Ascending aorta (tissue), 2 donors: ENCODE data around the gene FOXP1. TPM values are rescaled to one million over a fixed set of nuclear protein-coding genes. Genes with fewer than 3 reads are reported as not detected.

Experiments used
- DNase-seq, 2 donors: peaks; one replicate each; pipeline ENCODE4 v3.0.0-alpha.2; 2019; ENCODE audit warnings: low spot score in 2 of 2
- H3K27ac ChIP-seq, 2 donors: fragments of 200-600 bp; sonication (generic); one replicate each; pipeline ENCODE4 v1.5.1; 2016 to 2017; ENCODE audit warnings: mild to moderate bottlenecking in 1 of 2
- H3K27me3 ChIP-seq: fragments of 200-600 bp; sonication (generic); one replicate; pipeline ENCODE4 v1.5.1; 2017
- H3K36me3 ChIP-seq, 2 donors: fragments of 200-600 bp; sonication (generic); one replicate each; pipeline ENCODE4 v1.5.1; 2016
- H3K4me1 ChIP-seq, 2 donors: fragments of 200-600 bp; sonication (generic); one replicate each; pipeline ENCODE4 v1.5.1; 2016 to 2017; ENCODE audit warnings: mild to moderate bottlenecking in 1 of 2
- H3K4me3 ChIP-seq, 2 donors: fragments of 200-600 bp; sonication (generic); one replicate each; pipeline ENCODE4 v1.5.1; 2016 to 2017; ENCODE audit warnings: mild to moderate bottlenecking in 1 of 2
- H3K9me3 ChIP-seq, 2 donors: fragments of 200-600 bp; sonication (generic); one replicate each; pipeline ENCODE4 v1.5.1; 2016
- intact Hi-C: fragments of 100-400 bp; cut with DNase I; formaldehyde crosslinking; loops from one replicate; pipeline ENCODE4 v1.15.1; 2023
- total RNA-seq: library from RNA; depleted of rRNA; stranded (reverse); fragments of >200 nt; gene quantifications from one replicate; pipeline ENCODE4 v1.1.0, GENCODE V29; 2016
- TF ChIP-seq, protein P1 (sequence below), 3 experiments: fragments of 200-600 bp in 2 of 3; fragments of 450-650 bp in 1 of 3; sonication (generic) in 2 of 3; IDR thresholded peaks; one replicate each; pipeline ENCODE4 v1.5.1; 2016 to 2019; ENCODE audit warnings: antibody characterized with exemption in 3 of 3, mild to moderate bottlenecking in 1 of 3, moderate library complexity in 1 of 3

The FOXP1 gene
- total RNA-seq, 1 donor from 2014 or later, result 171 TPM

DNA sequence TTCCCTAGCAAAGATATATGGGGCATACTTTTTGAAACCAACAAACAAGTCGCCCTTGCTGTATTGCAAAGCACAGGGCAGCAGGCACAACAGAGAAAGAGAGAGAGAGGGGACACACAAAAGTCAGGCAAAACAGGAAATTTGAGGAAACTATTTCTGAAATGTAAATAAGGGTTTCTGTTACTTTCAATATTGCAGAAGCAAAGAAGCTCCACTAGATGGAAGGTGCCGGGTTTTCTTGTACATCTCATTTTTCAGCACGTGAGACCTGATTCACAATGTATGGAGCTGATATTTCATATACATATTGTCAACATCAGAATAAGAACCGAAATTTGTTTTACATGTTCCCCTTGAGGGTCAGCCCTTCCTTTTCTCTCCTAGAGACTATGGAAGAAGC lies 127.4 kb downstream of the FOXP1 start:
- no peak for DNase-seq
- H3K9me3 ChIP-seq, result no peaks in the 10 kb centered on the region
- intact Hi-C loops, result no loop called here
- TF ChIP-seq, protein P1, sequence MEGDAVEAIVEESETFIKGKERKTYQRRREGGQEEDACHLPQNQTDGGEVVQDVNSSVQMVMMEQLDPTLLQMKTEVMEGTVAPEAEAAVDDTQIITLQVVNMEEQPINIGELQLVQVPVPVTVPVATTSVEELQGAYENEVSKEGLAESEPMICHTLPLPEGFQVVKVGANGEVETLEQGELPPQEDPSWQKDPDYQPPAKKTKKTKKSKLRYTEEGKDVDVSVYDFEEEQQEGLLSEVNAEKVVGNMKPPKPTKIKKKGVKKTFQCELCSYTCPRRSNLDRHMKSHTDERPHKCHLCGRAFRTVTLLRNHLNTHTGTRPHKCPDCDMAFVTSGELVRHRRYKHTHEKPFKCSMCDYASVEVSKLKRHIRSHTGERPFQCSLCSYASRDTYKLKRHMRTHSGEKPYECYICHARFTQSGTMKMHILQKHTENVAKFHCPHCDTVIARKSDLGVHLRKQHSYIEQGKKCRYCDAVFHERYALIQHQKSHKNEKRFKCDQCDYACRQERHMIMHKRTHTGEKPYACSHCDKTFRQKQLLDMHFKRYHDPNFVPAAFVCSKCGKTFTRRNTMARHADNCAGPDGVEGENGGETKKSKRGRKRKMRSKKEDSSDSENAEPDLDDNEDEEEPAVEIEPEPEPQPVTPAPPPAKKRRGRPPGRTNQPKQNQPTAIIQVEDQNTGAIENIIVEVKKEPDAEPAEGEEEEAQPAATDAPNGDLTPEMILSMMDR (IDR thresholded peaks at IDR 0.05), result no peak
- no peak overlapping the region for H3K27ac ChIP-seq
- peaks cover 0 to 9% of the 10 kb centered on the region in 2 donors for H3K4me1 ChIP-seq
- no peaks in the 10 kb centered on the region for H3K36me3 ChIP-seq
- H3K4me3 ChIP-seq, result peak overlapping the region in 1 of 2 donors; percentile 5
- no peaks in the 10 kb centered on the region for H3K27me3 ChIP-seq

DNA sequence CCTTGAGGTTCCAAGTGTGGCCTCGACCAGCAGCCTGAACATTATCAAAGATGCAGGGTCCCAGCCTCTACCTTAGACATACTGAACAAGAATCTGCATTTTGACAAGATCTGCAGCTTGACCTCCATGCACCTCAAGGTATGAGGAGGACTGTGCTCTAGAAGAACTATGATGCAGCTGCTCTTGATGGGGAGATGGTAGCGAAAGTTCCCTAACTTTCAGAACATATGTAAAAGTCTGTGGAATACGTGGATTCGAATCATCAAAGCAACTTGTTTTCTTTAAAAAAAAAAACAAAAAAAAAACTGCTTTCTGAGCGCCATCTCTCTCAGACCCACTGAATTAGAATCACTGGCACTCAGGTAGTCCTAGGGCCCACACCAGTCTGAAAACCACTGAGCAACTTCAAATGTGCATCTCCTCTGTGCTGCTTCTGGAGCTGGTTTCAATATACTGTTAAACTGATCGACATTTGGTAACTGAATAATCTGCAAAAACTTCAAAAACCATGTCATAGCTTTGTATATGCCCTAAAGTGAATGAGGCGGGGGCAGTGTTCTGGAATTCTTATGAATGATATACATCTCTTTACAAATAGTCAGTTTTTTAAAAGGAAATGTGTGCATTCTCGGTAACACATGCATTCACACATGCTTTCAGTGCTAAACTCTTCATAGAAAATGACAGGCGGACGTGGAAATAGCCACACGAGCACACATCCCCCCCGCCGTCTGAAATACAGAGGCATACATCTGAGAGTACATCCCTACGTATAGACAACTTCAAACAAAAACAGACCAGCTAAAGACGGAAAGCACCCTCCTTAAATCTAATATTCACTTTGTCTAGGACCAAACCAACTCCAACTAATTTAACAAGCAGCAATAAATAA lies 128.8 kb downstream of the FOXP1 start:
- Histone ChIP-seq H3K36me3 (no peaks in the 10 kb centered on the region), H3K27me3 (no peaks in the 10 kb centered on the region), H3K9me3 (no peaks in the 10 kb centered on the region), H3K27ac (no peak overlapping the region), H3K4me1 (peaks cover 0 to 15% of the 10 kb centered on the region in 2 donors), H3K4me3 (no peak overlapping the region)
- TF ChIP-seq, protein P1 (IDR thresholded peaks at IDR 0.05), result no peak
- intact Hi-C loops, result no loop called here
- DNase-seq, result no peak

DNA sequence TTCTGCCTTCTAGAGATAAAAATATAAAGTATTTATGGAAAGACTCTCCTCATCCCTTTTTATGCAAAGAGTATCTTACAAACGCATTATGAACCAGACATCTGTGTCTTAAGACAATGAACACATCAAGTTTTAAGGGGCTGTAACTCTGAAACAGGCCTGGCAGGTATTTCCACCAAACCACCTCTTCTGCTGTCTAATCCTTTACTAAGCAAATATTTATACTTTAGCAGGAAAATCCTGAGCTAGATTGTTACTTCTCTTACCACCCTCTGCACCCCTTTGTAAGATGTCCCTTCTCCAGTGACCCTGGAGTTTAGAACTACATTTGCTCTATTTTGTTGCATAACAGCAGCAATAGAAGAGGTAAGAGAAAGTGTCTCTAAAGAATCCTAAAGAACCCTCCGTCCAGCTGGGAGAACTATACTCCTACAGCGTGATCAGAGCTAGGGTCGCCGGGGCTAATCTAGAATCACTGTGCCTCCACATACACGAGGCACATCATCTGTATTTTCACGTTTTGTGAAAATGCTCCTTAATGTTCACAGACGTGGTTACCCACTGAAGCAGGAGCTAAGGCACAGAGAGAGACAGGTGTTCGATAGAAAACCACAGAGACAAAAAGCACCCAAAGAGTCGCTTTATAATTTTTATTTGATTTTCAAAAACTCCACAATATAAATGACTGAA lies 129.6 kb downstream of the FOXP1 start:
- no peak overlapping the region for H3K4me3 ChIP-seq

DNA sequence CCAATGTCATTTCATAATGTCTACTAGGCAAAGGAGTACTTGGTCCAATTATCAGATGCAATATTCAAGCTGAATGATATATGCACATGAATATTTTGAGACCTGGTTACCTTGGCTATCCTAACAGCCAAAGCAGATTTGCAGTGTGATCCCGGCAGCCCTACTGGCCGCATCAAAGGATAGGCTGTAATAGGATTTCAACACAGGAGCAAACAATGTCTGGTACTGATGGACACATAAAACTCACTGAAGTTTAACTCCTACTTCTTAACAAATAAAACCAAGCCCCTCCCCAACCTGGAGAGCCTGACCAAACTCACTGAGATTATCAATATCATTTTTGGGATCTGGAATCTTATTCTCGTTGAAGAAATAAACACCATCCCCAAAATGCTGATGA lies 130.2 kb downstream of the FOXP1 start:
- intact Hi-C loops, result no loop called here
- H3K4me3 ChIP-seq, result no peak overlapping the region
- no peak for DNase-seq
- no peak overlapping the region for H3K27ac ChIP-seq
- H3K36me3 ChIP-seq, result no peaks in the 10 kb centered on the region
- no peaks in the 10 kb centered on the region for H3K27me3 ChIP-seq
- peaks cover 0 to 21% of the 10 kb centered on the region in 2 donors for H3K4me1 ChIP-seq
- TF ChIP-seq, protein P1 (IDR thresholded peaks at IDR 0.05), result no peak
- no peaks in the 10 kb centered on the region for H3K9me3 ChIP-seq

More for the DNA sequence above, 129.6 kb downstream of the FOXP1 start:
- Histone ChIP-seq H3K4me1 (peaks cover 0 to 21% of the 10 kb centered on the region in 2 donors), H3K9me3 (no peaks in the 10 kb centered on the region), H3K36me3 (no peaks in the 10 kb centered on the region), H3K27me3 (no peaks in the 10 kb centered on the region), H3K27ac (no peak overlapping the region)
- no peak for DNase-seq
- intact Hi-C loops, result no loop called here
- TF ChIP-seq, protein P1 (IDR thresholded peaks at IDR 0.05), result no peak

DNA sequence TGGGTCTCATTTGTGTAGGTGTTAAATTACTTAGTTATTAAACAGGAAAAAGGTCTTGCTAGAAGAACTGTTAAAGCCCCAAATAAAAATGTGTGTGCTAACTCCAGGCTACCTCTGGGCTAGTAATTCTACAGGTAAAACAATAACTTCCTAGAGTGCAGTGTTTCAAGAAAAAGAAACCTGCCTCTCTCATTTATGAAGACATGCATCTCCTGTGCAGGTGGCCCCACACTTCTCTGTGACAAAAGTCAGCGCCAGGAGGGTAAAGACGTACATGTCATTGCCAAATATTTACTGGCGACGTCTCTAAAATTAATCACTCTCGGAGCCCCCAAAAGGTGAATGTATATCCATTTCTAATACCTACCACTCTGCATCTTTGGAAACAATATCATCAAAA lies 131.7 kb downstream of the FOXP1 start:
- H3K4me3 ChIP-seq, result no peak overlapping the region
- no peaks in the 10 kb centered on the region for H3K36me3 ChIP-seq
- no peak overlapping the region for H3K27ac ChIP-seq
- DNase-seq, result no peak
- TF ChIP-seq, protein P1 (IDR thresholded peaks at IDR 0.05), result no peak
- H3K4me1 ChIP-seq, result peaks cover 0 to 21% of the 10 kb centered on the region in 2 donors
- intact Hi-C loops, result no loop called here
- no peaks in the 10 kb centered on the region for H3K9me3 ChIP-seq
- H3K27me3 ChIP-seq, result no peaks in the 10 kb centered on the region
